Measurements from ENCODE around the gene LRRC18.

Gene LRRC18

GRCh38 chr10:48880016-48880705, 59.5 kb downstream of the LRRC18 start:
- no peak for DNase-seq

GRCh38 chr10:48879451-48879850, 60.2 kb downstream of the LRRC18 start:
- no peak for DNase-seq

GRCh38 chr10:48878091-48878490, 61.5 kb downstream of the LRRC18 start:
- no peak for DNase-seq

- DNase-seq = no peak
Observed at GRCh38 chr10:48872234-48872633, 67.4 kb downstream of the LRRC18 start.

Measured in right kidney (tissue), 1 donor.